HUES64 (cell line): ENCODE data around the gene GOLGA6L26.
"Not testable (repeated sequence)": the region's sequence is repeated elsewhere in the genome, so short reads cannot be mapped to it uniquely, and the experiment has no call there.

ENCODE experiments used
- H3K27ac ChIP-seq: 2 replicates; pipeline ENCODE4 v1.7.0; 2013; ENCODE audit warnings: low read depth, low read length, inconsistent platforms
- H3K27me3 ChIP-seq: 2 replicates; pipeline ENCODE4 v1.6.1; 2013; ENCODE audit warnings: mild to moderate bottlenecking, low read length; ENCODE audit not compliant: insufficient read depth
- H3K36me3 ChIP-seq: 2 replicates; pipeline ENCODE4 v1.6.1; 2013; ENCODE audit warnings: mild to moderate bottlenecking, low read length; ENCODE audit not compliant: insufficient read depth
- H3K4me1 ChIP-seq: 2 replicates; pipeline ENCODE4 v1.6.1; 2013; ENCODE audit warnings: mild to moderate bottlenecking, low read length, moderate library complexity; ENCODE audit not compliant: insufficient read depth
- H3K4me3 ChIP-seq: 2 replicates; pipeline ENCODE4 v1.5.1; 2013; ENCODE audit warnings: mild to moderate bottlenecking, low read length, moderate library complexity
- H3K9ac ChIP-seq: 2 replicates; pipeline ENCODE4 v1.6.1; 2013; ENCODE audit warnings: mild to moderate bottlenecking, low read depth, low read length
- H3K9me3 ChIP-seq: 2 replicates; pipeline ENCODE4 v1.6.1; 2013; ENCODE audit warnings: low read depth, low read length; ENCODE audit not compliant: insufficient read depth
- WGBS: fragments of 150-250, 120-280 bp; methylation state at CpG from one replicate; pipeline ENCODE4 v1.1.7; 2013; ENCODE audit warnings: missing lambda C conversion rate; 5-methylcytosine and 5-hydroxymethylcytosine counted together

Gene GOLGA6L26

GRCh38 chr15:23362622-23363021 lies 28.6 kb upstream of the GOLGA6L26 start:
- not testable (repeated sequence) for H3K36me3 ChIP-seq, H3K4me1 ChIP-seq, H3K9ac ChIP-seq, H3K9me3 ChIP-seq, H3K27ac ChIP-seq, H3K4me3 ChIP-seq, H3K27me3 ChIP-seq
- 75% methylated on average over 1 of the region's 5 CpGs for WGBS

GRCh38 chr15:23354448-23354847 lies 20.5 kb upstream of the GOLGA6L26 start, which contains the start of gene GOLGA8S:
GOLGA8S (plus strand) TSS chr15:23354748; CDS start chr15:23354810, 62 bp downstream.
- H3K4me1 ChIP-seq, H3K4me3 ChIP-seq, H3K27me3 ChIP-seq, H3K36me3 ChIP-seq, H3K27ac ChIP-seq, H3K9me3 ChIP-seq, H3K9ac ChIP-seq: not testable (repeated sequence)
- WGBS: no CpG with 5 or more reads among the region's 8 CpGs

- H3K27ac ChIP-seq, H3K9ac ChIP-seq, H3K4me3 ChIP-seq, H3K27me3 ChIP-seq, H3K4me1 ChIP-seq: not testable (repeated sequence)
- Histone ChIP-seq H3K36me3 (peaks cover 35% of the 10 kb centered on the region), H3K9me3 (peaks cover 32% of the 10 kb centered on the region)
- 92% methylated on average over 13 of the region's 13 CpGs for WGBS
These were observed 22.8 kb downstream of the GOLGA6L26 start for GRCh38 chr15:23311233-23311632.

- Histone ChIP-seq H3K36me3 (peaks cover 32% of the 10 kb centered on the region), H3K9me3 (peaks cover 42% of the 10 kb centered on the region)
- H3K4me3 ChIP-seq, H3K9ac ChIP-seq, H3K4me1 ChIP-seq, H3K27ac ChIP-seq, H3K27me3 ChIP-seq: not testable (repeated sequence)
- WGBS: 90% methylated on average over 7 of the region's 7 CpGs
These were observed 28.1 kb downstream of the GOLGA6L26 start for GRCh38 chr15:23305921-23306320.

- not testable (repeated sequence) for H3K9ac ChIP-seq, H3K27me3 ChIP-seq, H3K27ac ChIP-seq, H3K4me1 ChIP-seq
- H3K9me3 ChIP-seq: peaks cover 33% of the 10 kb centered on the region
- WGBS: 79% methylated on average over 4 of the region's 4 CpGs
- peak overlapping the region; percentile 62 for H3K4me3 ChIP-seq
- peaks cover 21% of the 10 kb centered on the region for H3K36me3 ChIP-seq
These were observed 29.2 kb downstream of the GOLGA6L26 start for GRCh38 chr15:23304805-23305204.

- 65% methylated on average over 7 of the region's 7 CpGs for WGBS
- peak overlapping the region; percentile 52; the same call in 1 of the 2 replicates for H3K9ac ChIP-seq
- H3K27ac ChIP-seq, H3K4me1 ChIP-seq, H3K27me3 ChIP-seq: not testable (repeated sequence)
- H3K9me3 ChIP-seq: peaks cover 30% of the 10 kb centered on the region; the same call in 1 of the 2 replicates
- H3K36me3 ChIP-seq: peaks cover 16% of the 10 kb centered on the region
- peak overlapping the region; percentile 62 for H3K4me3 ChIP-seq
These were observed 29.7 kb downstream of the GOLGA6L26 start for GRCh38 chr15:23304267-23304666.

GRCh38 chr15:23303654-23304053 lies 30.3 kb downstream of the GOLGA6L26 start:
- H3K27me3 ChIP-seq, H3K9ac ChIP-seq, H3K4me1 ChIP-seq, H3K27ac ChIP-seq: not testable (repeated sequence)
- 65% methylated on average over 35 of the region's 55 CpGs for WGBS
- Histone ChIP-seq H3K36me3 (peaks cover 10% of the 10 kb centered on the region; the same call in 1 of the 2 replicates), H3K9me3 (peaks cover 23% of the 10 kb centered on the region; the same call in 1 of the 2 replicates), H3K4me3 (peak overlapping the region; percentile 62)

- H3K36me3 ChIP-seq, H3K4me1 ChIP-seq, H3K9ac ChIP-seq, H3K27me3 ChIP-seq, H3K27ac ChIP-seq, H3K4me3 ChIP-seq: not testable (repeated sequence)
- peaks cover 20% of the 10 kb centered on the region; the same call in 1 of the 2 replicates for H3K9me3 ChIP-seq
- no CpG with 5 or more reads among the region's 33 CpGs for WGBS
These were observed 30.8 kb downstream of the GOLGA6L26 start for GRCh38 chr15:23303246-23303645.
